ENCODE measurements around the gene KIAA0753. TPM values are rescaled to one million over a fixed set of nuclear protein-coding genes. Genes with fewer than 3 reads are reported as not detected.

Gene KIAA0753
- total and polyA plus RNA-seq, 2 of the 13 experiments (the other 11 are each of a cell fraction or from before 2014, with no cell fraction given) = 5.2 to 9.1 TPM

- TF ChIP-seq ZNF710 (CRISPR knock-in tag; IDR thresholded peaks at IDR 0.05; ENCODE audit: borderline replicate concordance) (peak; percentile 80; the same call in 1 of the 2 replicates), CSRNP1 (CRISPR knock-in tag; IDR thresholded peaks at IDR 0.05) (peak; percentile 98), DMAP1 (CRISPR knock-in tag; IDR thresholded peaks at IDR 0.05) (peak; percentile 93), NR2F1 (CRISPR knock-in tag; IDR thresholded peaks at IDR 0.05) (no peak), CHD4 (IDR thresholded peaks at IDR 0.05; ENCODE audit: borderline replicate concordance, low read length) (no peak), RFX3 (CRISPR knock-in tag; IDR thresholded peaks at IDR 0.05) (no peak), AFF4 (CRISPR knock-in tag; IDR thresholded peaks at IDR 0.05) (0 out of 2 replicates have a peak, but pooled peaks have one; percentile 71), TRIM24 (CRISPR knock-in tag; IDR thresholded peaks at IDR 0.05) (no peak), ZNF382 (CRISPR knock-in tag; IDR thresholded peaks at IDR 0.05; ENCODE audit: borderline replicate concordance) (no peak), AGO1 (IDR thresholded peaks at IDR 0.05; ENCODE audit: low read depth, low read length, poor library complexity, severe bottlenecking) (peak; percentile 29), ZBTB34 (CRISPR knock-in tag; IDR thresholded peaks at IDR 0.05) (peak; percentile 69; the same call in 1 of the 2 replicates), ZSCAN5A (CRISPR knock-in tag; IDR thresholded peaks at IDR 0.05; ENCODE audit: borderline replicate concordance) (no peak), ZNF350 (CRISPR knock-in tag; IDR thresholded peaks at IDR 0.05; ENCODE audit: borderline replicate concordance, low read depth) (no peak; the same call in 1 of the 2 replicates), USF2 (IDR thresholded peaks at IDR 0.05; ENCODE audit: low read depth, low read length) (no peak), USF2 (CRISPR knock-in tag; IDR thresholded peaks at IDR 0.05; ENCODE audit: borderline replicate concordance) (peak; percentile 43; the same call in 1 of the 2 replicates)
These were observed 11.5 kb upstream of the KIAA0753 start (continued) for GRCh38 chr17:6651919-6652452.
